CD14-positive monocyte (primary cell): ENCODE data around the gene HDAC6. TPM values are rescaled to one million over a fixed set of nuclear protein-coding genes. Genes with fewer than 3 reads are reported as not detected.

Experiments used
- DNase-seq, 3 donors: peaks; one replicate each; pipeline ENCODE4 v3.0.0-alpha.2; 2011 to 2022
- H2AFZ ChIP-seq: 2 replicates; pipeline ENCODE4 v1.6.0; 2012; ENCODE audit warnings: mild to moderate bottlenecking, low read depth, low read length, inconsistent platforms; ENCODE audit not compliant: insufficient read depth, poor library complexity, severe bottlenecking
- H3K27ac ChIP-seq, 2 donors: 1 replicate in 1 of 2; 2 replicates in 1 of 2; pipeline ENCODE4 v1.5.1; 2012 to 2013; ENCODE audit warnings: low read length in 2 of 2, control low read depth in 1 of 2, inconsistent platforms in 1 of 2, low read depth in 1 of 2, mild to moderate bottlenecking in 1 of 2
- H3K27me3 ChIP-seq, 2 donors: one replicate each; pipeline versions ENCODE4 v1.6.0 to v1.6.1; 2011 to 2013; ENCODE audit warnings: low read length in 2 of 2; ENCODE audit not compliant: control insufficient read depth in 2 of 2, insufficient read depth in 2 of 2
- H3K36me3 ChIP-seq, 2 donors: replicated peaks in 1 of 2; 1 replicate in 1 of 2; 2 replicates in 1 of 2; pipeline versions ENCODE4 v1.5.1 to v1.6.1; 2012 to 2013; ENCODE audit warnings: low read length in 2 of 2, control low read depth in 1 of 2, inconsistent platforms in 1 of 2, mild to moderate bottlenecking in 1 of 2; ENCODE audit not compliant: insufficient read depth in 2 of 2, control insufficient read depth in 1 of 2
- H3K4me1 ChIP-seq, 2 donors: 1 replicate in 1 of 2; 2 replicates in 1 of 2; pipeline versions ENCODE4 v1.5.1 to v1.6.1; 2012 to 2013; ENCODE audit warnings: low read length in 2 of 2, control low read depth in 1 of 2, inconsistent platforms in 1 of 2, mild to moderate bottlenecking in 1 of 2, moderate library complexity in 1 of 2; ENCODE audit not compliant: insufficient read depth in 2 of 2, control insufficient read depth in 1 of 2
- H3K4me2 ChIP-seq: replicated peaks from 2 replicates; pipeline ENCODE3; 2012; ENCODE audit warnings: low read length, moderate library complexity, mild to moderate bottlenecking; ENCODE audit not compliant: poor library complexity, severe bottlenecking; ENCODE audit errors: extremely low read depth
- H3K4me3 ChIP-seq, 3 experiments: fragments of 200-600 bp in 1 of 3; sonication (generic) in 1 of 3; replicated peaks in 1 of 3; 1 replicate in 2 of 3; 2 replicates in 1 of 3; pipeline ENCODE4 v1.5.1; 2011 to 2013; ENCODE audit warnings: low read length in 3 of 3, mild to moderate bottlenecking in 3 of 3, control low read depth in 2 of 3, low read depth in 2 of 3, inconsistent platforms in 1 of 3, moderate library complexity in 1 of 3
- H3K79me2 ChIP-seq: 2 replicates; pipeline ENCODE4 v1.6.0; 2012; ENCODE audit warnings: mild to moderate bottlenecking, control low read depth, inconsistent platforms, low read length, moderate library complexity; ENCODE audit not compliant: insufficient read depth
- H3K9ac ChIP-seq: 2 replicates; pipeline ENCODE4 v1.6.0; 2017; ENCODE audit warnings: low read length, mild to moderate bottlenecking; ENCODE audit not compliant: insufficient read depth, poor library complexity, severe bottlenecking
- H3K9me3 ChIP-seq, 2 donors: replicated peaks in 1 of 2; 1 replicate in 1 of 2; 2 replicates in 1 of 2; pipeline versions ENCODE4 v1.5.1 to v1.6.1; 2012 to 2013; ENCODE audit warnings: low read length in 2 of 2, control low read depth in 1 of 2; ENCODE audit not compliant: control insufficient read depth in 1 of 2, insufficient read depth in 1 of 2
- H4K20me1 ChIP-seq: 2 replicates; pipeline ENCODE4 v1.6.0; 2012; ENCODE audit warnings: mild to moderate bottlenecking, low read length, control low read depth, moderate library complexity; ENCODE audit not compliant: insufficient read depth
- H3K27ac Mint-ChIP-seq, 7 donors: one replicate each; pipeline ENCODE4 v1.8.0; 2020; ENCODE audit warnings: mild to moderate bottlenecking in 7 of 7, mixed read lengths in 7 of 7, moderate library complexity in 6 of 7, inconsistent platforms in 2 of 7
- H3K27me3 Mint-ChIP-seq, 3 donors: one replicate each; pipeline ENCODE4 v1.8.0; 2021 to 2022; ENCODE audit warnings: low read depth in 3 of 3, mild to moderate bottlenecking in 3 of 3, mixed read lengths in 3 of 3, moderate library complexity in 3 of 3, inconsistent platforms in 1 of 3
- H3K36me3 Mint-ChIP-seq, 2 donors: one replicate each; pipeline ENCODE4 v1.8.0; 2020; ENCODE audit warnings: mixed read lengths in 2 of 2, inconsistent platforms in 1 of 2, mild to moderate bottlenecking in 1 of 2
- H3K4me1 Mint-ChIP-seq: one replicate; pipeline ENCODE4 v1.8.0; 2020; ENCODE audit warnings: mild to moderate bottlenecking, mixed read lengths
- H3K4me3 Mint-ChIP-seq, 2 donors: one replicate each; pipeline ENCODE4 v1.8.0; 2020; ENCODE audit warnings: mild to moderate bottlenecking in 2 of 2, mixed read lengths in 2 of 2, moderate library complexity in 1 of 2
- H3K9me3 Mint-ChIP-seq, 7 donors: one replicate each; pipeline ENCODE4 v1.8.0; 2020 to 2022; ENCODE audit warnings: mixed read lengths in 7 of 7, mild to moderate bottlenecking in 6 of 7, moderate library complexity in 6 of 7, inconsistent platforms in 2 of 7
- WGBS: methylation state at CpG from one replicate; pipeline ENCODE4 v1.1.5; 2013; ENCODE audit warnings: missing lambda C conversion rate; ENCODE audit not compliant: insufficient coverage; 5-methylcytosine and 5-hydroxymethylcytosine counted together
- intact Hi-C, 2 donors: fragments of 100-400 bp; cut with micrococcal nuclease; formaldehyde crosslinking; loops; one replicate each; pipeline versions ENCODE4 v1.15.0 to v1.15.1; 2023
- polyA plus RNA-seq, 3 donors: library from polyadenylated mRNA; depleted of rRNA in 1 of 3; unstranded in 2 of 3; stranded (reverse) in 1 of 3; fragments of 300-500 nt in 2 of 3; fragments of >200 nt in 1 of 3; fragmentation: Illumina TruSeq in 2 of 3; gene quantifications; 1 replicate in 2 of 3; 2 replicates in 1 of 3; pipeline ENCODE4 v1.2.3, GENCODE V29; 2012 to 2021
- TF ChIP-seq, protein P1 (sequence below): fragments of 200-600 bp; IDR thresholded peaks from one replicate; pipeline ENCODE4 v1.8.0; 2022; ENCODE audit warnings: antibody characterized with exemption, mild to moderate bottlenecking

HDAC6 gene
- polyA plus RNA-seq, 3 donors: 12.7 to 67.0 (median 19.7) TPM

GRCh38 chrX:48798318-48798717, 3.5 kb upstream of the HDAC6 start:
- Histone ChIP-seq H3K36me3 (no peaks in the 10 kb centered on the region), H3K4me2 (no peak overlapping the region), H3K27ac (no peak overlapping the region), H3K9ac (no peak overlapping the region), H3K79me2 (no peaks in the 10 kb centered on the region), H3K9me3 (no peaks in the 10 kb centered on the region), H3K4me1 (peaks cover 16 to 19% of the 10 kb centered on the region in 2 donors), H3K27me3 (no peaks in the 10 kb centered on the region), H4K20me1 (no peaks in the 10 kb centered on the region), H2AFZ (no peak overlapping the region), H3K4me3 (no peak overlapping the region)
- H3K9me3 Mint-ChIP-seq: peaks cover 0 to 9% (median 5%) of the 10 kb centered on the region in 7 donors
- peaks cover 13% of the 10 kb centered on the region for H3K4me1 Mint-ChIP-seq
- peaks cover 0 to 4% (median 0%) of the 10 kb centered on the region in 3 donors for H3K27me3 Mint-ChIP-seq
- WGBS: no CpG with 5 or more reads among the region's 2 CpGs
- no peak for DNase-seq
- no peak overlapping the region for H3K27ac Mint-ChIP-seq
- TF ChIP-seq, protein P1, sequence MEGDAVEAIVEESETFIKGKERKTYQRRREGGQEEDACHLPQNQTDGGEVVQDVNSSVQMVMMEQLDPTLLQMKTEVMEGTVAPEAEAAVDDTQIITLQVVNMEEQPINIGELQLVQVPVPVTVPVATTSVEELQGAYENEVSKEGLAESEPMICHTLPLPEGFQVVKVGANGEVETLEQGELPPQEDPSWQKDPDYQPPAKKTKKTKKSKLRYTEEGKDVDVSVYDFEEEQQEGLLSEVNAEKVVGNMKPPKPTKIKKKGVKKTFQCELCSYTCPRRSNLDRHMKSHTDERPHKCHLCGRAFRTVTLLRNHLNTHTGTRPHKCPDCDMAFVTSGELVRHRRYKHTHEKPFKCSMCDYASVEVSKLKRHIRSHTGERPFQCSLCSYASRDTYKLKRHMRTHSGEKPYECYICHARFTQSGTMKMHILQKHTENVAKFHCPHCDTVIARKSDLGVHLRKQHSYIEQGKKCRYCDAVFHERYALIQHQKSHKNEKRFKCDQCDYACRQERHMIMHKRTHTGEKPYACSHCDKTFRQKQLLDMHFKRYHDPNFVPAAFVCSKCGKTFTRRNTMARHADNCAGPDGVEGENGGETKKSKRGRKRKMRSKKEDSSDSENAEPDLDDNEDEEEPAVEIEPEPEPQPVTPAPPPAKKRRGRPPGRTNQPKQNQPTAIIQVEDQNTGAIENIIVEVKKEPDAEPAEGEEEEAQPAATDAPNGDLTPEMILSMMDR: no peak
- intact Hi-C loops: loop anchor here in 1 of 2 donors (10.0 kb wide), 1 partner anchor 54 kb away; no protein-coding TSS in a partner anchor
- H3K4me3 Mint-ChIP-seq: no peak overlapping the region
- no peaks in the 10 kb centered on the region for H3K36me3 Mint-ChIP-seq

GRCh38 chrX:48800574-48801279, 1.1 kb upstream of the HDAC6 start:
- H3K27ac ChIP-seq: peak overlapping the region; percentile 91 to 94
- intact Hi-C loops: loop anchor here (5.0 to 10.0 kb wide), 6 partner anchors 63 to 316 kb away; partner anchors contain the start of genes PQBP1 (in 2 of the 2), TIMM17B (in 2 of the 2), RBM3 (in 1 of the 2) and SUV39H1 (in 1 of the 2)
- no peaks in the 10 kb centered on the region for H4K20me1 ChIP-seq
- Mint-ChIP-seq H3K27me3 (peaks cover 0 to 8% (median 0%) of the 10 kb centered on the region in 3 donors), H3K36me3 (peaks cover 16 to 18% of the 10 kb centered on the region in 2 donors), H3K4me3 (peak overlapping the region; percentile 88 to 93), H3K9me3 (peaks cover 0 to 11% (median 5%) of the 10 kb centered on the region in 7 donors), H3K27ac (peak overlapping the region; percentile 97 to 98 (median 97)), H3K4me1 (peaks cover 13% of the 10 kb centered on the region)
- TF ChIP-seq, protein P1: no peak
- peak overlapping the region; percentile 48 to 79 (median 79) for H3K4me3 ChIP-seq
- H3K4me1 ChIP-seq: peaks cover 16 to 19% of the 10 kb centered on the region in 2 donors
- no peaks in the 10 kb centered on the region for H3K27me3 ChIP-seq
- peak overlapping the region; percentile 78 for H3K9ac ChIP-seq
- 0% methylated on average over 3 of the region's 17 CpGs for WGBS
- H2AFZ ChIP-seq: peak overlapping the region; percentile 78
- H3K36me3 ChIP-seq: peaks cover 0 to 15% of the 10 kb centered on the region in 2 donors
- no peaks in the 10 kb centered on the region for H3K79me2 ChIP-seq
- peak overlapping the region; percentile 73 for H3K4me2 ChIP-seq
- no peaks in the 10 kb centered on the region for H3K9me3 ChIP-seq
- peak in 2 of 3 donors; percentile 54 to 79 for DNase-seq
